GM23338 (cell line): ENCODE data around the gene KCTD18. TPM values are rescaled to one million over a fixed set of nuclear protein-coding genes. Genes with fewer than 3 reads are reported as not detected.

Source experiments
- ATAC-seq: fragments of 200-7000 bp; cut with Tn5 transposase; 3 replicates; pipeline ENCODE4 v1.9.1; 2020
- DNase-seq: peaks from one replicate; pipeline ENCODE4 v3.0.0-alpha.2; 2015; ENCODE audit warnings: low spot score
- H2AFZ ChIP-seq: fragments of 200-600 bp; sonication (generic); 2 replicates; pipeline ENCODE4 v1.8.0; 2016; ENCODE audit warnings: antibody characterized with exemption, mild to moderate bottlenecking, moderate library complexity
- H3F3A ChIP-seq: fragments of 200-600 bp; sonication (generic); replicated peaks from 2 replicates; pipeline ENCODE4 v1.8.0; 2017; ENCODE audit warnings: antibody characterized with exemption, mixed run types, low read depth
- H3K27ac ChIP-seq: fragments of 200-600 bp; sonication (generic); 2 replicates; pipeline ENCODE4 v1.6.1; 2016; ENCODE audit warnings: low read depth
- H3K27me3 ChIP-seq: fragments of 200-600 bp; sonication (generic); 2 replicates; pipeline ENCODE4 v1.8.0; 2016; ENCODE audit warnings: mild to moderate bottlenecking, mixed run types, moderate library complexity; ENCODE audit not compliant: insufficient read depth
- H3K36me3 ChIP-seq: fragments of 200-600 bp; sonication (generic); 2 replicates; pipeline ENCODE4 v1.8.0; 2016; ENCODE audit warnings: mild to moderate bottlenecking; ENCODE audit not compliant: insufficient read depth
- H3K4me1 ChIP-seq: fragments of 200-600 bp; sonication (generic); 2 replicates; pipeline ENCODE4 v1.8.0; 2016; ENCODE audit warnings: mild to moderate bottlenecking, moderate library complexity; ENCODE audit not compliant: insufficient read depth
- H3K4me2 ChIP-seq: fragments of 200-600 bp; sonication (generic); 2 replicates; pipeline ENCODE4 v1.7.1; 2017; ENCODE audit warnings: mixed run types
- H3K4me3 ChIP-seq: fragments of 200-600 bp; sonication (generic); 2 replicates; pipeline ENCODE4 v1.6.1; 2016; ENCODE audit warnings: mixed run types
- H3K79me2 ChIP-seq: fragments of 200-600 bp; sonication (generic); replicated peaks from 2 replicates; pipeline ENCODE4 v1.8.0; 2017; ENCODE audit warnings: mild to moderate bottlenecking; ENCODE audit not compliant: insufficient read depth
- H3K9me2 ChIP-seq: fragments of 200-600 bp; sonication (generic); 2 replicates; pipeline ENCODE4 v1.8.0; 2017; ENCODE audit not compliant: insufficient read depth
- H4K20me1 ChIP-seq: fragments of 200-600 bp; sonication (generic); replicated peaks from 2 replicates; pipeline ENCODE4 v1.8.0; 2017; ENCODE audit warnings: mild to moderate bottlenecking; ENCODE audit not compliant: insufficient read depth
- H3K27ac Mint-ChIP-seq: 2 replicates; pipeline ENCODE4 v1.8.0; 2020; ENCODE audit warnings: inconsistent platforms, mild to moderate bottlenecking, moderate library complexity, mixed read lengths
- H3K27me3 Mint-ChIP-seq: 3 replicates; pipeline ENCODE4 v1.8.0; 2022; ENCODE audit warnings: low read depth, mild to moderate bottlenecking, moderate library complexity, mixed read lengths, inconsistent platforms; ENCODE audit not compliant: insufficient read depth, poor library complexity
- H3K36me3 Mint-ChIP-seq: 3 replicates; pipeline ENCODE4 v1.8.0; 2021; ENCODE audit warnings: low read depth, mild to moderate bottlenecking, inconsistent platforms, moderate library complexity, mixed read lengths
- H3K4me1 Mint-ChIP-seq: 3 replicates; pipeline ENCODE4 v1.8.0; 2020; ENCODE audit warnings: mild to moderate bottlenecking, inconsistent platforms, mixed read lengths
- H3K4me3 Mint-ChIP-seq: 3 replicates; pipeline ENCODE4 v1.8.0; 2021; ENCODE audit warnings: moderate library complexity, mild to moderate bottlenecking, inconsistent platforms, mixed read lengths
- H3K9me3 Mint-ChIP-seq: 3 replicates; pipeline ENCODE4 v1.8.0; 2020; ENCODE audit warnings: moderate library complexity, mild to moderate bottlenecking, inconsistent platforms, mixed read lengths
- CREB1 ChIP-seq: fragments of 250-450 bp; sonication (Bioruptor Pico); IDR thresholded peaks from 2 replicates; pipeline ENCODE4 v1.5.0; 2020; ENCODE audit warnings: low read depth, mild to moderate bottlenecking, moderate library complexity
- EZH2phosphoT487 ChIP-seq: fragments of 200-600 bp; sonication (generic); IDR thresholded peaks from one replicate; pipeline ENCODE4 v1.8.1; 2018; ENCODE audit warnings: antibody characterized with exemption; ENCODE audit not compliant: unreplicated experiment
- JUNB ChIP-seq: IDR thresholded peaks from one replicate; pipeline ENCODE4 v1.6.1; 2016; ENCODE audit warnings: antibody characterized with exemption; ENCODE audit not compliant: unreplicated experiment
- NANOG ChIP-seq: IDR thresholded peaks from 2 replicates; pipeline ENCODE4 v1.6.1; 2016; ENCODE audit warnings: antibody characterized with exemption, borderline replicate concordance
- POLR2AphosphoS5 ChIP-seq: IDR thresholded peaks from 2 replicates; pipeline ENCODE4 v1.6.1; 2016; ENCODE audit warnings: antibody characterized with exemption, low read depth
- STAT1 ChIP-seq: IDR thresholded peaks from one replicate; pipeline ENCODE4 v1.6.1; 2016; ENCODE audit warnings: antibody characterized with exemption; ENCODE audit not compliant: unreplicated experiment
- ZNF114 ChIP-seq: fragments of 250-450 bp; sonication (Bioruptor Pico); IDR thresholded peaks from 2 replicates; pipeline ENCODE4 v1.5.0; 2020; ENCODE audit warnings: mild to moderate bottlenecking, moderate library complexity
- ZNF331 ChIP-seq: fragments of 250-450 bp; sonication (Bioruptor Pico); IDR thresholded peaks from 2 replicates; pipeline ENCODE4 v1.5.0; 2020; ENCODE audit warnings: low read depth, mild to moderate bottlenecking, moderate library complexity
- polyA plus RNA-seq: library from polyadenylated mRNA; unstranded; fragments of >200 nt; fragmentation: Nextera tagmentation; extraction: Ambion mirVana; gene quantifications from 2 replicates; pipeline ENCODE4 v1.2.1, GENCODE V29; 2016
- total RNA-seq: library from RNA; depleted of rRNA; stranded (reverse); fragments of >200 nt; shearing (Covaris generic); gene quantifications from 2 replicates; pipeline ENCODE4 v1.2.3, GENCODE V29; 2014
- TF ChIP-seq, protein P1 (sequence below): IDR thresholded peaks from one replicate; pipeline ENCODE4 v1.6.1; 2018; ENCODE audit warnings: antibody characterized with exemption; ENCODE audit not compliant: unreplicated experiment
- TF ChIP-seq, protein P2 (sequence below), 2 experiments: fragments of 200-600 bp in 1 of 2; sonication (generic) in 1 of 2; conservative IDR thresholded peaks; 2 replicates each; pipeline versions ENCODE4 v1.5.1 to v1.6.1; 2016 to 2017; ENCODE audit warnings: antibody characterized with exemption in 2 of 2, low read depth in 2 of 2, mild to moderate bottlenecking in 2 of 2, moderate library complexity in 1 of 2

The KCTD18 gene
- total and polyA plus RNA-seq, 2 experiments from 2014 or later = 3.3 to 4.7 TPM

DNA sequence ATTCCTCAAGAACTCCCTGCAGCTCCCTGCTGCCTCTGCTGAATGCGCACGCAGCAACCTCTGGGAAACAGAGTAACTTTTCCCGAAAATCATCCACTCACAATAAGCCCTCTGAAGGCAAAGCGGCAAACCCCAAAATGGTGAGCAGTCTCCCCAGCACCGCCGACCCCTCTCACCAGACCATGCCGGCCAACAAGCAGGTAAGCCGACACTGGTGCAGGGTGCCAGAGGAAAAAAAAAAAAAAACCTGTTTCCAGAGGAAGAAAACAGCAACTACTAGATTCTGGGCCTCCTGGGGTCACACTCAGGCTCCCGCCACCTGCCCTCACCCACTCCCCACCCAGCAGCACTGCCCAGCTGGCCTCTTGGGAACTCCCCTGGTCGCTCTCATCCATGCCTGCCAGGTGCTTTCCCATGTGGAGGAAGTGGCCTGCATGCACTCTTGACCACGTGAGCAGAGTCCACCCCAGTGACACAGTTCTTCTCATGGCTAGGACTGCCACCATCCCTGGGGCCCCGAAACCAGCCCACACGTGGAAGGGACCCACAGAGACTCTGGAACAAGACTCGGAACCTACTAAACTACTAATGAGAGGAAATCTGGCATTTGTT is 36.9 kb downstream of the KCTD18 start (continued):
- TF ChIP-seq, protein P1, sequence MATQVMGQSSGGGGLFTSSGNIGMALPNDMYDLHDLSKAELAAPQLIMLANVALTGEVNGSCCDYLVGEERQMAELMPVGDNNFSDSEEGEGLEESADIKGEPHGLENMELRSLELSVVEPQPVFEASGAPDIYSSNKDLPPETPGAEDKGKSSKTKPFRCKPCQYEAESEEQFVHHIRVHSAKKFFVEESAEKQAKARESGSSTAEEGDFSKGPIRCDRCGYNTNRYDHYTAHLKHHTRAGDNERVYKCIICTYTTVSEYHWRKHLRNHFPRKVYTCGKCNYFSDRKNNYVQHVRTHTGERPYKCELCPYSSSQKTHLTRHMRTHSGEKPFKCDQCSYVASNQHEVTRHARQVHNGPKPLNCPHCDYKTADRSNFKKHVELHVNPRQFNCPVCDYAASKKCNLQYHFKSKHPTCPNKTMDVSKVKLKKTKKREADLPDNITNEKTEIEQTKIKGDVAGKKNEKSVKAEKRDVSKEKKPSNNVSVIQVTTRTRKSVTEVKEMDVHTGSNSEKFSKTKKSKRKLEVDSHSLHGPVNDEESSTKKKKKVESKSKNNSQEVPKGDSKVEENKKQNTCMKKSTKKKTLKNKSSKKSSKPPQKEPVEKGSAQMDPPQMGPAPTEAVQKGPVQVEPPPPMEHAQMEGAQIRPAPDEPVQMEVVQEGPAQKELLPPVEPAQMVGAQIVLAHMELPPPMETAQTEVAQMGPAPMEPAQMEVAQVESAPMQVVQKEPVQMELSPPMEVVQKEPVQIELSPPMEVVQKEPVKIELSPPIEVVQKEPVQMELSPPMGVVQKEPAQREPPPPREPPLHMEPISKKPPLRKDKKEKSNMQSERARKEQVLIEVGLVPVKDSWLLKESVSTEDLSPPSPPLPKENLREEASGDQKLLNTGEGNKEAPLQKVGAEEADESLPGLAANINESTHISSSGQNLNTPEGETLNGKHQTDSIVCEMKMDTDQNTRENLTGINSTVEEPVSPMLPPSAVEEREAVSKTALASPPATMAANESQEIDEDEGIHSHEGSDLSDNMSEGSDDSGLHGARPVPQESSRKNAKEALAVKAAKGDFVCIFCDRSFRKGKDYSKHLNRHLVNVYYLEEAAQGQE = no peak
- TF ChIP-seq, protein P2, sequence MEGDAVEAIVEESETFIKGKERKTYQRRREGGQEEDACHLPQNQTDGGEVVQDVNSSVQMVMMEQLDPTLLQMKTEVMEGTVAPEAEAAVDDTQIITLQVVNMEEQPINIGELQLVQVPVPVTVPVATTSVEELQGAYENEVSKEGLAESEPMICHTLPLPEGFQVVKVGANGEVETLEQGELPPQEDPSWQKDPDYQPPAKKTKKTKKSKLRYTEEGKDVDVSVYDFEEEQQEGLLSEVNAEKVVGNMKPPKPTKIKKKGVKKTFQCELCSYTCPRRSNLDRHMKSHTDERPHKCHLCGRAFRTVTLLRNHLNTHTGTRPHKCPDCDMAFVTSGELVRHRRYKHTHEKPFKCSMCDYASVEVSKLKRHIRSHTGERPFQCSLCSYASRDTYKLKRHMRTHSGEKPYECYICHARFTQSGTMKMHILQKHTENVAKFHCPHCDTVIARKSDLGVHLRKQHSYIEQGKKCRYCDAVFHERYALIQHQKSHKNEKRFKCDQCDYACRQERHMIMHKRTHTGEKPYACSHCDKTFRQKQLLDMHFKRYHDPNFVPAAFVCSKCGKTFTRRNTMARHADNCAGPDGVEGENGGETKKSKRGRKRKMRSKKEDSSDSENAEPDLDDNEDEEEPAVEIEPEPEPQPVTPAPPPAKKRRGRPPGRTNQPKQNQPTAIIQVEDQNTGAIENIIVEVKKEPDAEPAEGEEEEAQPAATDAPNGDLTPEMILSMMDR (conservative IDR thresholded peaks at IDR 0.05; ENCODE audit: low read depth in 2 of 2) = no peak
- TF ChIP-seq EZH2phosphoT487 = no peak
- no peak for TF ChIP-seq STAT1
- TF ChIP-seq CREB1 (CRISPR knock-in tag) = no peak

DNA sequence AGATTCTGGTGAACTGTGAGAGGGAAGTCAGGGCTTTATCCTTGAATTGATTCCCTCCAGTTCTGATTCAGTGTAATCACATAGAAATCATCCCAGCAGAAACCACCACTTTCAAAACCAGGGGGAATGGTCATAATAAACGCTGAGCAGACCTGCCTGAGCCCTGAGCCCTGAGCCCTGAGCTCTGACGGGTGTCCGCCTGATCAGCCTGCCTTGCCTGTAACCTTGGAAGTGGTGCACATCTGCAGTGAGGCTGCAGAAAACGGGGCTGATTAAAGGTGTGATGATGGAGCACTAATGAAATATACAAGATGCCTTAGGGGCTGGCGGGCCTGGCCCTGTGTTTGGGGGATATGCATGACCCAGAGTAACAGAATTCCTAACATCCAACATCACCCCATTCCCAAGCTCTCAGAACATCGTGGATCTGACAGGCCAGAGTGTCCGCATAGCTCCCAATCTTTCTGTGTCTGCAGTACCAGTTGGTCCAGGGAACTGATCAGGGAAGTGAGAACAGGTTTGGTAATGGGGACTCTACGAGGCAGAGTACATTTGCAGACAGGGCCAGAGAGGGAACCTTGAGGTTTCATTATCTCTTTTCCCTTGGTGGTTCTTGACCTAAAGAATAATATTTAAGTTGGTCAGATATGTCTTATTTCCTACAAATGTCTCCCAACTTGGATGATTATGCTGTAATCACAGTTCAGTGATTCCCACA is 37.8 kb downstream of the KCTD18 start:
- no peaks in the 10 kb centered on the region for H3K79me2 ChIP-seq
- H4K20me1 ChIP-seq = no peaks in the 10 kb centered on the region
- no peaks in the 10 kb centered on the region for H3F3A ChIP-seq
- H3K4me3 Mint-ChIP-seq = no peak overlapping the region
- peaks cover 97% of the 10 kb centered on the region for H3K36me3 Mint-ChIP-seq
- no peaks in the 10 kb centered on the region for H3K9me3 Mint-ChIP-seq
- H3K9me2 ChIP-seq = no peaks in the 10 kb centered on the region
- peaks cover 59% of the 10 kb centered on the region for H3K36me3 ChIP-seq
- H3K4me3 ChIP-seq = no peak overlapping the region
- no peaks in the 10 kb centered on the region for H3K27me3 ChIP-seq
- H2AFZ ChIP-seq = no peak overlapping the region
- H3K27ac Mint-ChIP-seq = no peak overlapping the region
- ATAC-seq (no peak), DNase-seq (no peak)
- H3K4me1 ChIP-seq = no peaks in the 10 kb centered on the region
- no peak overlapping the region for H3K4me2 ChIP-seq
- peaks cover 4% of the 10 kb centered on the region for H3K27me3 Mint-ChIP-seq
- no peak overlapping the region for H3K27ac ChIP-seq
- peaks cover 20% of the 10 kb centered on the region for H3K4me1 Mint-ChIP-seq
- TF ChIP-seq EZH2phosphoT487 (no peak), JUNB (no peak), POLR2AphosphoS5 (no peak), ZNF114 (CRISPR knock-in tag) (no peak), ZNF331 (CRISPR knock-in tag) (no peak), CREB1 (CRISPR knock-in tag) (no peak), NANOG (no peak)
- TF ChIP-seq, protein P2 (conservative IDR thresholded peaks at IDR 0.05; ENCODE audit: low read depth in 2 of 2) = no peak
- TF ChIP-seq, protein P1 = no peak
